Common myeloid progenitor, CD34-positive (primary cell): ENCODE results near the gene SLC6A8.
"Not testable (repeated sequence)": the region's sequence is repeated elsewhere in the genome, so short reads cannot be mapped to it uniquely, and the experiment has no call there.

Experiments used
- CTCF ChIA-PET: fragments of 350-600 bp; sonication (Branson Sonifier 250); formaldehyde crosslinking; loops from one replicate; lab custom pipeline; 2021; ENCODE audit warnings: antibody characterized with exemption; lab: Charles Lee
- POLR2A ChIA-PET: fragments of 350-600 bp; sonication (Branson Sonifier 250); formaldehyde crosslinking; loops from one replicate; lab custom pipeline; 2021; ENCODE audit warnings: antibody characterized with exemption; lab: Charles Lee
- DNase-seq, 3 donors: peaks; one replicate each; pipeline versions ENCODE4 v3.0.0 to v3.0.0-alpha.2; 2013
- H3K27ac ChIP-seq, 2 experiments: 1 replicate in 1 of 2; 2 replicates in 1 of 2; pipeline ENCODE4 v1.7.0; 2013; ENCODE audit warnings: inconsistent platforms in 2 of 2, low read length in 2 of 2, mild to moderate bottlenecking in 2 of 2, low read depth in 1 of 2, moderate library complexity in 1 of 2; ENCODE audit not compliant: severe bottlenecking in 2 of 2, insufficient read depth in 1 of 2, poor library complexity in 1 of 2
- H3K27me3 ChIP-seq, 5 experiments: replicated peaks in 2 of 5; 1 replicate in 3 of 5; 2 replicates in 2 of 5; pipeline versions ENCODE4 v1.6.1 to v1.7.0; 2013; ENCODE audit warnings: low read length in 4 of 5, mild to moderate bottlenecking in 2 of 5, moderate library complexity in 2 of 5, inconsistent platforms in 1 of 5; ENCODE audit not compliant: insufficient read depth in 5 of 5, control insufficient read depth in 4 of 5
- H3K36me3 ChIP-seq, 4 experiments: 1 replicate in 2 of 4; 2 replicates in 2 of 4; pipeline versions ENCODE4 v1.6.1 to v1.7.0; 2013; ENCODE audit warnings: low read length in 3 of 4, control low read depth in 1 of 4, mild to moderate bottlenecking in 1 of 4; ENCODE audit not compliant: control insufficient read depth in 4 of 4, insufficient read depth in 4 of 4
- H3K4me1 ChIP-seq, 4 experiments: 1 replicate in 3 of 4; 2 replicates in 1 of 4; pipeline versions ENCODE4 v1.6.1 to v1.7.1; 2013; ENCODE audit warnings: low read length in 3 of 4, mild to moderate bottlenecking in 3 of 4, control low read depth in 1 of 4, inconsistent platforms in 1 of 4, moderate library complexity in 1 of 4; ENCODE audit not compliant: control insufficient read depth in 4 of 4, insufficient read depth in 4 of 4; ENCODE audit errors: control extremely low read depth in 1 of 4
- H3K4me3 ChIP-seq, 7 experiments: 1 replicate in 4 of 7; 2 replicates in 3 of 7; pipeline versions ENCODE4 v1.5.1 to v1.7.0; 2013; ENCODE audit warnings: mild to moderate bottlenecking in 7 of 7, low read length in 6 of 7, moderate library complexity in 6 of 7, inconsistent platforms in 2 of 7, low read depth in 2 of 7, control low read depth in 1 of 7; ENCODE audit not compliant: insufficient read depth in 4 of 7, control insufficient read depth in 1 of 7; ENCODE audit errors: extremely low read depth in 1 of 7
- H3K9me3 ChIP-seq, 5 experiments: 1 replicate in 4 of 5; 2 replicates in 1 of 5; pipeline versions ENCODE4 v1.6.1 to v1.7.1; 2013; ENCODE audit warnings: low read length in 4 of 5, mild to moderate bottlenecking in 2 of 5, inconsistent platforms in 1 of 5, low read depth in 1 of 5, moderate library complexity in 1 of 5; ENCODE audit not compliant: control insufficient read depth in 4 of 5, insufficient read depth in 2 of 5; ENCODE audit errors: control extremely low read depth in 1 of 5
- WGBS: methylation state at CpG from one replicate; pipeline ENCODE4 v1.1.5; 2013; ENCODE audit not compliant: insufficient coverage; 5-methylcytosine and 5-hydroxymethylcytosine counted together

The SLC6A8 gene

GRCh38 chrX:153699210-153699783 is 11.6 kb downstream of the SLC6A8 start:
- CTCF ChIA-PET = interaction anchor here (1.2 kb wide), 1 partner anchor 10 kb away, joined by 3 read pairs; no protein-coding TSS in a partner anchor
- DNase-seq, H3K4me3 ChIP-seq, H3K9me3 ChIP-seq, POLR2A ChIA-PET, H3K4me1 ChIP-seq, H3K27ac ChIP-seq: not testable (repeated sequence)
- H3K36me3 ChIP-seq = peaks cover 0 to 48% (median 9%) of the 10 kb centered on the region in 4 experiments
- 93% methylated on average over 9 of the region's 16 CpGs for WGBS
- peaks cover 0 to 12% (median 0%) of the 10 kb centered on the region in 5 experiments for H3K27me3 ChIP-seq

GRCh38 chrX:153699784-153700371 is 12.2 kb downstream of the SLC6A8 start:
- whole genome bisulfite sequencing = 97% methylated on average over 11 of the region's 18 CpGs
- POLR2A ChIA-PET, DNase-seq, H3K4me3 ChIP-seq, H3K9me3 ChIP-seq, H3K27ac ChIP-seq, H3K4me1 ChIP-seq: not testable (repeated sequence)
- peaks cover 0 to 53% (median 11%) of the 10 kb centered on the region in 4 experiments for H3K36me3 ChIP-seq
- H3K27me3 ChIP-seq = peaks cover 0 to 12% (median 0%) of the 10 kb centered on the region in 5 experiments
- CTCF ChIA-PET = interaction anchor here (1.2 kb wide), 1 partner anchor 10 kb away, joined by 3 read pairs; no protein-coding TSS in a partner anchor

- Histone ChIP-seq H3K27ac (no peak overlapping the region), H3K4me1 (no peaks in the 10 kb centered on the region), H3K36me3 (peaks cover 0 to 58% (median 11%) of the 10 kb centered on the region in 4 experiments), H3K9me3 (no peaks in the 10 kb centered on the region), H3K27me3 (peaks cover 0 to 15% (median 0%) of the 10 kb centered on the region in 5 experiments), H3K4me3 (no peak overlapping the region)
- 77% methylated on average over 8 of the region's 15 CpGs for WGBS
- ChIA-PET CTCF (no interaction called here), POLR2A (no interaction called here)
- DNase-seq = no peak
These were observed 12.7 kb downstream of the SLC6A8 start for GRCh38 chrX:153700376-153700945.

GRCh38 chrX:153700967-153701366 is 13.2 kb downstream of the SLC6A8 start:
- no peak for DNase-seq
- Histone ChIP-seq H3K27me3 (peaks cover 0 to 15% (median 0%) of the 10 kb centered on the region in 5 experiments), H3K36me3 (peaks cover 0 to 60% (median 11%) of the 10 kb centered on the region in 4 experiments), H3K27ac (no peak overlapping the region), H3K4me3 (no peak overlapping the region), H3K4me1 (no peaks in the 10 kb centered on the region), H3K9me3 (no peaks in the 10 kb centered on the region)
- POLR2A ChIA-PET = no interaction called here
- WGBS = 94% methylated on average over 3 of the region's 6 CpGs
- CTCF ChIA-PET = no interaction called here

- ChIA-PET POLR2A (no interaction called here), CTCF (no interaction called here)
- WGBS = 91% methylated on average over 7 of the region's 12 CpGs
- DNase-seq = no peak
- Histone ChIP-seq H3K36me3 (peaks cover 0 to 64% (median 11%) of the 10 kb centered on the region in 4 experiments), H3K4me3 (no peak overlapping the region), H3K27ac (no peak overlapping the region), H3K27me3 (peaks cover 0 to 15% (median 0%) of the 10 kb centered on the region in 5 experiments), H3K9me3 (no peaks in the 10 kb centered on the region), H3K4me1 (no peaks in the 10 kb centered on the region)
These were observed 14.0 kb downstream of the SLC6A8 start for GRCh38 chrX:153701706-153702105.

GRCh38 chrX:153702336-153703035 is 14.8 kb downstream of the SLC6A8 start:
- Histone ChIP-seq H3K36me3 (peaks cover 0 to 62% (median 11%) of the 10 kb centered on the region in 4 experiments), H3K4me1 (no peaks in the 10 kb centered on the region), H3K27ac (no peak overlapping the region), H3K27me3 (peaks cover 0 to 18% (median 0%) of the 10 kb centered on the region in 5 experiments), H3K4me3 (no peak overlapping the region), H3K9me3 (no peaks in the 10 kb centered on the region)
- ChIA-PET POLR2A (no interaction called here), CTCF (interaction anchor here (1.6 kb wide), 1 partner anchor 10 kb away, joined by 3 read pairs; no protein-coding TSS in a partner anchor)
- whole genome bisulfite sequencing = 90% methylated on average over 21 of the region's 23 CpGs
- no peak for DNase-seq
